Stimulated activated CD4-positive, alpha-beta T cell treated with anti-CD3 and anti-CD28 coated beads, Interleukin-2, amount 100 ng/mL, for 24 hours (primary cell): ENCODE measurements around the gene TNNT3.

ENCODE experiments used
- DNase-seq, 2 donors: peaks; one replicate each; pipeline ENCODE4 v3.0.0-alpha.2; 2020

The TNNT3 gene

DNA sequence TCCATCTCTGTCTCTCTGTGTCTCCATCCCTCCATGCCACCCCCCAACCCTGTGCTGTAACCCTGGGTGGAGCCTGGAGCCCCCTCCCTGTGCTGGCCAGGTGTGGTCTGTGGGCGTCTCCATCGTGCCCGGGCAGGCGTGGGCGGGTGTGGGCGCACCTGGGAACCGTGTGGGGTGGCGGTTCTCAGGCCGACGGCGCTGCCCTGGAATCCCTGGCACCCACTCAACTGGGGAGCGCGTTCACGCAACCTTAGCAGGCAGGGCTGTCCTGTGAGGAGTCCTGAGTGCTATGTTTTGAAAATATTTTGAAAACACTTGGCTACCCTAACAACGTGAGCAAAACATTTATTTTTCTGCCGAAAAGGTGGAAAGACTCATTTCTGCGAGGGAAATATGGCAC, 4.7 kb downstream of the TNNT3 start:
- DNase-seq: no peak

DNA sequence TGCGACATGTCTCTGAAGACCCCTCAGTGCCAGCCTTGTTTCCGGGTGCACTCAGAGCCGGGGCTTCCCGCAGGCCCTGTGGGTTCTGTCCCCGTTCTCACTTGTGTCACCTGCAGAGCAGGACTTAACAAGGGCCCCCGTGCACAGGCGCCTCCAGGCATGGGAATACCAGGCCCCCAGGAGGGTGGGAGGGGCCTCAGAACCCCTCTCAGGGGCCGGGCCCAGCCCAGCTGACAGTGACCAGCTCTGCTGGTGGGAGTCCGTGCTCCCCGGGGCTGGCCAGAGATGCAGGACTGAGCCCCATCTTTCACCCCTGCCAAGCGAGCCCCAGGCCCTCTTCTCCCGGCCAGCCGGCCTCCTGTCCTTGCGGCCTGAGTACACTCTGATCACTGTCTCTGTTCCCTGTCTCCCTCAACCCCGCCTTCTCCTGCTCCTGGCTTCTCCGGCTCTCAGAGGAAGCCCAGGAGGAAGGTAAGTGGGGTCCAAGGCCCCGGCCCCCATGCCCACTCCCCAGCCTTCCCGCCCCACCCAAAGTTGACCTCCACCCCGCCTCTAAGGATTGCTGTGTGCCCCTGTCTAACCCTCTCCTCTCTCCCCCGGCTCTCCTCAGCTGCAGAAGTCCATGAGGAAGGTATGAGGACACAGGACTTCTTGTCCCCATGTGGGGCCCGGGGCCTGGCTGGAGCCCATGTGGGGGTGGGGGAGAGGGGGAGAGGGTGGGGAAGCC, 5.3 kb downstream of the TNNT3 start:
- no peak for DNase-seq

DNA sequence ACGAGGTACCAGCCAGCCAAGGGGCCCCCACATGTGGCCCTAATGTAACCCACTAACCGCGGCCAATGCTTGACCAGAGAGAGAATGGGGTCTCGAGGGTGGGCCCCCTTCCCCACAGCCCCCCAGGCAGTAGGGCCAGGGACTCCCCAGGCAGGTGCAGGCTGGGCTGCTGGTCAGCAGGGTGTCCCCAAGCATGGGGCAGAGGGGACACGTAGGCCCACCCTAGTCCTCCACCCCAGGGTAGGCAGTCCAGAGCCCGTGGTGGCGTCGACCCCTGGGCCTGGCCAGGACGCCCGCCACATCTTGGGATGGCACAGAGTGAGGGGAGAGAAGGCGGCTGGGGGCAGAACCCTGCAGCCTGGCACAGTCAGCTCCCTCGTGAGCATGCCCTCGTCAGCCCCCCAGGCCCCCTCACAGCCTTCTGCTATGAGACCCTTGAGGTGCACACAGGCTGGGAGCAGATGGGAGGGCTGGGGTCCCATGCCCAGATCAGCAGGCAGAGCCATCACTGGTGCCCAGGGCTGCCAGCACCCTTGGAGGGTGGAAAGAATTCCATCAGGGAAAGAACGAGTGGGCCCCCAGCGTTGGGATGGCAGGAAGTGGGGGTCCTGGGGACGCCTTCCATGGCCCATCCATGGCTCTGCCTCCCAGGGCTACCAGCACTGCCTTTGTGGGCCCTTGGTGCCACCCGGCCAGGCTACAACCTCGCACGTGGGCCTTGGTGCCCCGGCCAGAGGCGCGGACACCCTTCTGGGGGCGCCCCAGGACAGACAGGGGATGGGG, 6.1 kb downstream of the TNNT3 start:
- DNase-seq: no peak

DNA sequence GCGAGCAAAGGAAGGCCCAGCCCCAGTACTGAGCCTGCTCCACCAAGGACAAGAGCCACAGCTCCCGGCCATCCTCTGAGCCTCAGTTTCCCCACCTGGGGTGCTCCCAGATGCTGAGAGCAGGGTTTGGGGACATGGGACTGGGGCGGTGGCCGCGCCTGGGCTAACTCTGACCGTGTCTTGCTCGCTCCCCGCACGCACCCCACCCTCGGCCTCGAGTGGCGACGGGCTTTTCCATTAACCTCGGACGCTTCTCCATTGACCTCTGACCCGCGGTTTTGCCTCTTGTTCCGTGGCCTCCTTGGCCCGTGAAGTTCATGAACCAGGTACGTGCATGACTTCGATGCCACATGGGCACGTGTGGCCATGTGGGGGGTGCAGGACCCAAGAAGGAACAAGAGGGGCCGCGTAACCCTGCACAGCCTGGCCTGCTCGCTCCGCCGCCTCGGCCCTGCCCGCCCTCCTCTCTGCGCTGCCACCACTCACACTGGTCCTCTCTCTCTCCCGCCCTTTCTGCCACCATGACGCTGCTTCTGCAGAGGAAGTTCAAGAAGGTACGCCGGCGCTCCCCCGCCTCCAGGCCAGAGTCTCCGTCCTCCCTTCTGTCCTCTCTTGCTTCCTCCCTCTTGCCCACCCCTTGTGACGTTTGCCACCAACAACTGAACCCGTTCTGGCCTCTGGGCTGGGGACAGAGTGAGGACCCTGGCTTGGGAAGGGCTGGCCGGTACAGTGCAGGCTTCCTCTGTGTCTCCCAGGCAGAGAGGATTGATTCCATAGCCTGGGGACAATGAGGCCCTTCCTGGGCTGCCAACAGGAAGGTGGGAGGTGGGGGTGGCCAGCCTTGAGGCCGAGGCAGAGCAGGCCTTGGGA, 6.9 kb downstream of the TNNT3 start:
- DNase-seq: no peak

DNA sequence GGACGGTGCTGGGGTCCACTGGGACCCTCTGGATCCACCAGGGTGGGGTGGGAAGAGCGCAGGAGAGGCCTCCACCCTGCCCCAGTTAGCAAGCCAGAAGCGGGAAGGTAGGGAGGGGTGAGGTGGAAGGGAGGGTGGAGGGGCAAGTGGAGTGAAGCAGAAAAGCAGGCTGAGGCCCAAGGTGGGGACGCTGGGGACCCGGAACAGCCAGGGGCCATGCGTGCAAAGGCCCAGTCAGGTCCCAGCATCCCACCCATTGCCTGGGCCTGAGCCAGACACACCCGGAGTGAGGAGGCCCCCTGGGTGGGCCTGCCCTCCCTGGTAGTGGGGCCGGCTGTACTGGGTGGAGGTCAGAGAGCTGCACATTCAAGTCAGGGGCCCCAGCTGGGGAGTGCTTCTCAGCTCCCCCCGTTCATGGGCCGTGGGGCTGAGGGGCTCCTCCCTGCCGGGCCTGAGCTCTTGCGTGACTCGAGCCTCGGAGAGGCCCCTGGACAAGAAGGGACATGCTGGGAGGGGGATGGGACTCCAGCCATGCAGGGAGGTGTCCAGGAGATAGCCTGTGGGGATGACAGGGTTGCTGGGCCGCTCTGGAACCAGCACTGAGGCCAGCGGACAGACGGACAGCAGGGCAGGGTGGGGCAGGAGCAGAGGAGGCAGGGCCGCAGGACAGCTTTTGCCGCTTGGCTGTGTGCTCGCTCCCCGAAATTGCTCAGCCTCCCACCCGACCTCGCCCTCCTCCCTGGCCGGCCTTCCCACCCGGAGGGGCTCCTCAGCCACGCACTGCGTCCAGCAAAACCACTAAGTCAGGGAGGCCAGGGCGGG, 7.7 kb downstream of the TNNT3 start:
- DNase-seq: no peak

DNA sequence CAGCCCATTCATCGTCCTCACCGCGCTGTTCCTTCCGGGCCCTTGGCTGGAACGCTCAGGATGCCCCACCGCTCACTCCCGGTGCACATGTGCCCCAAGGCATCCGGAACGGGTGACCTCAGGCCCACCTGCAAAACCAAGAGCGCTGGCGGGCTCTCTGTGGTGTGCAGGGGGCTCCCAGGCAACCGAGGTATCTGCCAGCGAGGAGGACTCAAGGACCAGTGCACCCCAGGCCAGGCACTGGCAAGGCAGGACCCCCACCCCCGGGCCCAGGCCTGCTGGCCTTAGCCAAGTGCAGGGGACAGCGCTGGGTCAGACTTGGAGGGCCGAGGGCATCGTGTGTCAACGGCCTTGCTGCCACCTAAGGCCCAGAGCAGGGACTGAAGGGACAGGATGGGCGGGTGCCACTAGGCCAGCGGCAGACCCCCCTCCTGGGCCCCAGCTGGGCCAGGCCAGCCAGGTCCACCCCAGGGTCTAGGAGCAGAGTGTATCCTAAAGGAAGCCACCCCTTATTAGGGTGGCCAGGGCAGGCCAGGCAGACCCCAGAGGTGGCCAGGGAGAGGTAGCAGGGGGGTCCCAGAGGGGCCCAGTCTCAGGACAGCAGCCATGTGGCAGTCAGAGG, 8.5 kb downstream of the TNNT3 start:
- DNase-seq: no peak

DNA sequence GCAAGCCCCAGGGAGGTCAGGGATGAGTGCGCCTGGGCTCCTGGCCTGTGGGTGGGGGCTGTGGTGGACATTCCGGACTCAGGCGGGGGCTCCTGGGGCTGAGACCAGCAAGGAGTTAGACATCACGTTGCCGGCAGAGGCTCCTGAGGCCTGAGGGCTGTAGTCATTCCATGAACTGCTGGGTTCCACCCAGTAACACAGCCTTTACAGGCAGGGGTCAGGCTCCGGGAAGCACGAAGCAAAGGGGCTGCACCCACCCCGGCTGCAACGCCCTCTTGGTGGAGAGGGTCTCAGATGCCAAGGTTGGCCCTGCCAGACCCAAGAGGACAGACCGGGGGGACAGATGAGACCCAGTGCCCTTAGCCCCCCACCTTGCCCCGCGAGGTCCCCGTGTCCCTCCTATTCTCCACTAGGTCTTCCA, 9.0 kb downstream of the TNNT3 start:
- no peak for DNase-seq

DNA sequence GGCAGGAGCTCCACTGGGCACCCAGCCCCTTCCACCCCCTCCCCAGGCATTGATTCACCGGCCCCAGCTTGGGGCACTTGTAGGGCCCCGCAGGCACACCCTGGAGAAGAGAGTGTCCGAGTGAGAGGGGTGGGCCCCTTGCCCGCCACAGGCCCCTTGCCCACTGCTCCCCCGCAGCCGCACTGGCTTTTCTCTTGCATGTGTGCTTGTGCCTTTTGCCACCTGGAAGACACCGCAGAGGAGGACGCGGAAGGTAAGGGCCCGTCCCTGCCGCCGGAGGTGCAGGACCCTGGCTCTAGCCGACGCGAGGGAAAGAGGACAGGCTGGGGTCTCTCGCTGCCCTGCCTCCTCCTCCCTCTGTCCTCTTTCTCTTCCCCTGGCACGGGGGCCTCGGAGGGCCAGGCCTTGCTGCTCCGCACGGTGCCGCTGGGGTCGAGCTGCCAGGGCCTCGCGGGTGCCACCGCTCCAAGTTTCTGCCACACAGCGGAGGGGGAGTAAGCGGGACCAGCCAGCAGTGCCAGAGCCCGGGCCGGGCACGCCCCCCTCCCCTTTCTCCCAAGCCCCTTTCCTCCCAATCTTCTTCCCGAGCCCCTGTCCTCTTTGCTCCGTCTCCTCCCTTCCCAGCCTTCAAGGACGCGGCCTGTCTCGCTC, 9.5 kb downstream of the TNNT3 start:
- DNase-seq: no peak

DNA sequence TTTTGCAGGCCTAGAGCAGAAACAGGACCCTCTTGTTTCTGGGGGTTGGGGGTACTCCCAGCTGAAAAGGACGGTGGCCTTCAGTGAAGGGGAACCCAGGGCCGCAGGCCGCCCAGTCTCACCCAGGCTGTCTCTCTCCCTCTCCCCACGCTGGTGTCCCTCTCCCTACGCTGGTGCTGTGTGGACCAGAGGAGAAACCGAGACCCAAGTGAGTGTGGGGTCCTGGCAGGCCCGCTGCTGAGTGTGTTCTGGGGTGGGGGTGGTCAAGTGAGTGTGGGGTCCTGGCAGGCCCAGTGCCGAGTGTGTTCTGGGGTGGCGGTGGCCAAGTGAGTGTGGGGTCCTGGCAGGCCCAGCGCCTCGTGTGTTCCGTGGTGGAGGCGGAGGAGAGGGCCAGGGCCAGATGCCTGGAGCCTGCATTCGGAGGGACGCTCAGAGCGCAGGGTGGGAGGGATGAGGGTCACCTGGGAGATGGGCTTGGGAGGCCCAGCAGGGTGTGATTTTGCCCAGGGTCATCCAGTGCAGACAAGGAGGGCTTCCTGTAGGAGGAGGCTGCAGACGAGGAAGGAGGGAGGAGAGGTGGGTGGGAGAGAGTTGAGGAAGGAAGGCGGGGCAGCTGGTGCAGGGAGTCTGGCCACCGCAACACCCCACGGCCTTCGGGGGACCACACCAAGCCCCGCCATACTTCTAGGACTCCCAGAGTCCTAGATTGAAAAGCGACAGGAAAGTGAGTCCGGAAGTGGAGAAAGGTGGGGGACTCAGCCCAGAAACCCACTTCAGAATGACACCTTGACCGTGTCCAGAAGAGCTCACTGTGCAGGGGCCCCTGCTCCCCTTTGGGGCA, 10.3 kb downstream of the TNNT3 start:
- no peak for DNase-seq

DNA sequence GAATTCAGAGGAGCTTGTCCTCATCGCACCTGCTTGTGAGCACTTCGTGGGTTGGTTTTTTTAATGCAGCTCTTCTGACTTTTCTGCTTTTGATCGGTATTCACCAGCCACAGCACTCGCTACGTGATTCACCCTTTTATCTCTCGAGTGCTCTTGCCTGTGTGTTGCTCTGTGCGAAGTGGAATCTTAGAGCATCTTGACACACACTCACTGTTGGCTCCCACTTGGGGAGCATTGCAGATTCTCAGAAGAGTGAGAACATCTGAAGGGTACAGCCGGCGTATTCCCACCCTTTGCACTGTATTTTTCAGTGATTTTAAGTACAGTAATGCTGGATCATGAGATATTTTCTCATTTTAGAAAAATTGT, 10.9 kb downstream of the TNNT3 start:
- DNase-seq: no peak

DNA sequence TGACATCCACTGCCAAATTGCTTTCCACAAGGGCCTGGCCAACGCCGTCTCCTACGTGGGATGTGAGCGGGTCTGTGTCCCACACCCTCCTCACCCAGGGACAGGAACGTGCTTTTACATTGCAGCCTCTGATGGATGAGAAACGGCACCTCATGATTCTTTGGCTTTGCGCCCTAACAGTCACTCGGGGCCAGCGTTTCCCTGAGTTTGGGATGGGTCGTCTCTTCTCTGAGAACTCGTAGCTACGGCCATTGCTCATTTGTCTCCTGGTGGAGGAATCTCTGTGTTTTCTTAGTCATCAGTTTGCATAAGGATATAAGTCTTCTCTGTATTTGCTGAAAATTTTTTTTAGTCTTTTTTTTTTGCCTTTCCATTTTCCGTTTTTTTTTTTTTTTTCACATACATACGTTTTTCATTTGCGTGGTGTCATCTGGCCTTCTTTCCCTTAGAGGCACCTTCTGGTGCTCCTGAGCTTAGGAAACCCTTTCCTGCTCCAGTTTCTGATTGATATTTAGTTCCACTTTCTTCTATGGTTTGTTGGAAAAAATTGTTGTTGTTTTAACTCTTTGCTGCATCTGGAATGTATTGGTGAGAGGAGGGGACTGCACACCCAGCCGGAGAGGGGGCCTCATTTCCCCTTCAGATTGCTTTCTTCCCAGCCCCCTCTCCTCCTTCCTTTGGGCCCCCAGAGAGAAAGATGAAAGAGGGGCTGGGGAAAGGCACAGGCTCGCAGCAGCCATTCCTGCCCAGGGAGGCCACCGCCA, 12.0 kb downstream of the TNNT3 start:
- DNase-seq: no peak

DNA sequence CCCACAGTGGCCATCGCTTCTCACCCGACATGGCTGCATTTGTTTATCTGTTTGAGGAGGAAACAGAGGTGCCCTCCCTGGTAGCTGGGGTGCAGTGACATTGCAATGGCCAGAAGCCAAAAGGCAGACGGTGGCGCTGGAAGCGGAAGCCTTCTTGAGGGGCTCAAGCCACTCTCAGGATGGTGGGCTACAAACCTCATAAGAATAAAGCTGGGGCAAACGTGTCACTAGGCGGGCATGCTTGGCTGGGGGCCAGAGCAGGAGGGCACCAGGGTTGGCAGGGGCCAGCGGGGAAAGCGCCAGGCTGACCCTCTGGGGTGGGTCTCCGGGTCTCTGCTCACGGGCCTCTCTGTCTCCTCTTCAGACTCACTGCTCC, 12.6 kb downstream of the TNNT3 start:
- no peak for DNase-seq

DNA sequence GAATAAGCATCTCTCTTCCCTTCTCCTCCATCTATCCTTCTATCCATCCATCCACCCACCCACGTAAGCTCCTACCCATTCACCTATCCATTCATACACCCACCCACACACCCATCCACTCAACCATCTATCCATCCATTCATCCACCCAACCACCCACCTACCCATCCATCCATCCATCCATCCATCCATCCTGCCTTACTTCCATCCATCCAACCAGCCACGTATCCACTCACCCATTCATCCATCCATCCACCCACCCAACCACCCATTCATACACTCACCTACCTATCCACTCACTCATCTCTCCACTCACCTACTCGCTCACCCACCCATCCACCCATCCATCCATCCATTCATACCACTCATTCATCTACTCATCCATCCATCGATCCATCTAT, 13.2 kb downstream of the TNNT3 start:
- DNase-seq: no peak

DNA sequence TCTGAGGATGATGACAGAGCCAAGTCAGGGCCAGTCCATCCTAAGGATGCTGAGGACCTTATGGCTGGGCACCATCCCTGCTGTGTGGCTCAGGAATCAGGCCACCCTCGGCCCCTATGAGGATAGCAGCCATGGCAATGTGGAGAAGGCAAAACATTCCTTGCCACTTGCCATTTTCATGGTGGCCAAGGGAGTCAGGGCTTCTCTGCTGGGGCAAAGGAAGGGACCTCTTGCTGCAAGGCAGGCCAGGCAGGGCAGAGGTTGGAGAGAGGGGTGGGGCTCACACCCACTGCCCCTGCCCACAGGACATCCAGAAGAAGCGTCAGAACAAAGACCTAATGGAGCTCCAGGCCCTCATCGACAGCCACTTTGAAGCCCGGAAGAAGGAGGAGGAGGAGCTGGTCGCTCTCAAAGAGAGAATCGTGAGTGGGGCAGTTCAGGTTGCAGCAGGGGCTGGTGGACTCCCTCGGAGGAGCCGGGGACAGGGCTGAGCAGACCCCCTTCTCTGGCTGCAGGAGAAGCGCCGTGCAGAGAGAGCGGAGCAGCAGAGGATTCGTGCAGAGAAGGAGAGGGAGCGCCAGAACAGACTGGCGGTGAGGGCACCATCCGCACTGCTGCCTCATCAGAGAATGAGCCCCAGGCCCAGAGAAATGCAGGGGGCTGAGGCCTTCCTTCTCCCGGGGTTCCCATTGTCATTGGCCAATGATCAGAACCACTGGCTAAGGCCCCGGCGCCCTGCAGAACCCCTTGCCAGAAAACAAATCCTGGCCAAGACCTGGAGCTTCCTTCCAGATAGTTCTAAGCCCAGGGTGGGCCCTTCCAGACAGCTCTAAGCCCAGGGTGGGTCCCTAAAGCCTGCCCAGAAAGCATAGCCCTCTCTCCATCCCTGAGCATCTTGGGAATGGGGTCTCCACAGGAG, 14.2 kb downstream of the TNNT3 start:
- no peak for DNase-seq

DNA sequence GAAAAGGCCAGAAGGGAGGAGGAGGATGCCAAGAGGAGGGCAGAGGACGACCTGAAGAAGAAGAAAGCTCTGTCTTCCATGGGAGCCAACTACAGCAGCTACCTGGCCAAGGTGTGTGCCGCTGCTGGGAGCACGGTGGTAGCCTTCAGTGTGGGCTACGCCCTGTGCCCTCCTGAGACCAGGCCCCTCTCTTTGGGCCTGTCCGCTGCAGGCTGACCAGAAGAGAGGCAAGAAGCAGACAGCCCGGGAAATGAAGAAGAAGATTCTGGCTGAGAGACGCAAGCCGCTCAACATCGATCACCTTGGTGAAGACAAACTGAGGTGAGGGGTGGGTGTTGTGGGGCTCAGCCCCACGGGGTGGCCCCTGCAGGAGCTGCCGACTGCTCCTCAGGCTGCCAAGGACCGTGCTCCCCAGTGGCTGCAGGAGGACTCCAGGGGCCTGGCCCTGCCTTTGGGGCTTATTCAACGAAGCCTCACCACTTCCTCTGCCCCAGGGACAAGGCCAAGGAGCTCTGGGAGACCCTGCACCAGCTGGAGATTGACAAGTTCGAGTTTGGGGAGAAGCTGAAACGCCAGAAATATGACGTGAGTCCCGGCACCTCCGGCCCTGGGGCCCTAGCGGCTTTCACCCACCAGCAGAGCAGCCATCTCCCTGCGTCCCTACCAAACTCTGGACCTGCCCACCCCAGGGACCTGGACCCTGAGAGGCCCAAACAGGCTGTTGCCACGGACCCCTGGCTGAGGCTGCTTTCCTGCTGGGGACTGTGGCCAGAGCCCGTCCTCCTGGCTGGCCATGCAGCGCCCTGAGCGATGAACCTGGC, 15.0 kb downstream of the TNNT3 start:
- DNase-seq: no peak

DNA sequence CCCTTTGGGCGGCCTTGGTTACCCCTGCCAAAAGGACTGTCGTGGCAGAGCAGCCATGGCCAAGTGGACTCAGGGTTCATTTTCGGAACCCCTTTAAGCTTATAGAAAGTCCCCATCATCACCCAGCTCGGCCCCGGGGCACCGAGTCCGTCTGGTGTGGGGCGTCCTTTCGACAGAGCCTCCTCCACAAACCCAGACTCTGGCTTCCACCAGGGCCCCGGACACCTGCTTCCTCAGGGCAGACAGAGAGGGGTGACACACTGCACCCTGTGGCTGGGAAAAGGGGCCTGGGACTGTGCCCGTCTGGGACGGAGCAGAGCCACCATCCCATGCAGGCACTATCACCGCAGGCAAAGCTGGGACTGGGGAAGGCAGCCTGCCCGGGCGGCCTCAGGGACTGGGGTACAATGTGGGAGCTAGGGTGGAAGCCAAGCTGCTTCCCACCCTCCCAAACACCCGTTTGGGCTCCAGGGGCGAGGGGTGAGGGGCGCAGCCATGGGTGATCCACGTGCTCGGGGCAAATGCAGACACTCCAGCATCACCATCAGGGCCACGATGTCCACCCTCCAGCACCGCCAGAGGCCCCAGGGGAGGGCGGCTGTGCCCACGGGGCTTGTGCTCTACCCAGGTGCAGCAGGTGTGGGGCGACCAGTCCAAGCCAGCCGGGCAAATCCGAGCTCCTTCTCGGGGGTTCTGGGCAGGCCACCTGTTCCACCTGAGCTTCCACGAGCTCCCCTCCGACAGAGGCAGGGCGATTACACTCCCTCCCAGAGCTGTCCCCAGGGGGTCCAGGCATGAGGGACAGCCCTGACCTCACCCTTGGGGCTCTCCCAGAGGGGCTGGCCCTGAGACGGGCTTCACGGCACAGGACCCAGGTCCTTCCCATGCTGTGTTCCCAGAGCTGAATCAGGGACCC, 15.9 kb downstream of the TNNT3 start:
- no peak for DNase-seq
